DND-41 (cell line): Measurements from ENCODE around the gene NEDD9.

Experiments used
- CTCF ChIP-seq: IDR thresholded peaks from 2 replicates; pipeline ENCODE4 v1.5.1; 2012; ENCODE audit warnings: borderline replicate concordance, low read length, moderate library complexity, mild to moderate bottlenecking; ENCODE audit not compliant: poor library complexity, severe bottlenecking; ENCODE audit errors: extremely low read depth
- EZH2 ChIP-seq: IDR thresholded peaks from 3 replicates; pipeline ENCODE4 v1.6.1; 2012; ENCODE audit warnings: borderline replicate concordance, low read depth, mild to moderate bottlenecking, moderate library complexity, low read length, inconsistent platforms; ENCODE audit not compliant: severe bottlenecking

DNA sequence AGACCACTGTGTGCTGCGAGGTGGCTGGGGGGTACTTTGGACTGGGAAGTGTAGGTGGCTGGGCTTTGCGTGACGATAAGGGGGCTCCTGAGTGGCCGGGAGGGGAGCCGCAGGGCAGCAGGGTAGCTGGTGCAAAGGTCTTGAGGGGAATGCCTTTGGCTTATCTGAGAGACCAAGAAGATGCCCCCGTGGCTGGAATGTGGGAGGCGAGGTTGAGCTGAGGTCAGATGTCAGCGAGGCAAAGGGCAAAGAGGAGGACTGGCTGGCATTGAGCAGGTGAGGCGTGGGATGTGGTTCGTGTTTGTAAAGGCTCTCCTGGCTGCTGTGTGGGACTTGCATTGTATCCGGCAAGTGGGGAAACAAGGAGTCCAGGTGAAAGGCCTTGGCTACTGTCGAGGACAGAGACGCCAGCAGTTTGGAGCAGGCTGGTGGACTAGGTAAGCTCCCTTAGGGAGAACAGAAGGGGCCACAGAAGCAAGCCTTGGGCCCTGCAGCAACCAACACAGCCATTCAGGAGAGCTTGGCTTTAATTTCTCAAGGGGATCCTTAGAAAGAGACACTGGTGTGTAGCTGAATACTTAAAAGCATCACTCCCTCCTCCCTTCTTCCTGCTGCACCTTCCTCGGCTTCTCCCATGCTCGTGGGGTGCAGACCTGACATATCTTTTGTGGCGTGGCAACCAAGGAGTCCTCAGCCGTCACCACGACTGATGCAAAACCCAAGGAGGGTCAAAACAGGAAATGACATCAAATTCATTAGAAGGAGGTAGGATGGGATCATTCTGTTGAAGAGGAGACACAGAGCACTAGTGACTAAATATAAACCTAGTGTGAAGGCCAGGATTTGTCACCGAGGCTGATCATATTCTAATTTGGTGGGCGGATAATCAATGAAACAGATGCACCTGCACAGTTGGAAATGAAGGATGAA, 67.5 kb downstream of the NEDD9 start:
- TF ChIP-seq CTCF (no peak), EZH2 (no peak)
